ENCODE measurements around the gene FAM114A1.

DNA sequence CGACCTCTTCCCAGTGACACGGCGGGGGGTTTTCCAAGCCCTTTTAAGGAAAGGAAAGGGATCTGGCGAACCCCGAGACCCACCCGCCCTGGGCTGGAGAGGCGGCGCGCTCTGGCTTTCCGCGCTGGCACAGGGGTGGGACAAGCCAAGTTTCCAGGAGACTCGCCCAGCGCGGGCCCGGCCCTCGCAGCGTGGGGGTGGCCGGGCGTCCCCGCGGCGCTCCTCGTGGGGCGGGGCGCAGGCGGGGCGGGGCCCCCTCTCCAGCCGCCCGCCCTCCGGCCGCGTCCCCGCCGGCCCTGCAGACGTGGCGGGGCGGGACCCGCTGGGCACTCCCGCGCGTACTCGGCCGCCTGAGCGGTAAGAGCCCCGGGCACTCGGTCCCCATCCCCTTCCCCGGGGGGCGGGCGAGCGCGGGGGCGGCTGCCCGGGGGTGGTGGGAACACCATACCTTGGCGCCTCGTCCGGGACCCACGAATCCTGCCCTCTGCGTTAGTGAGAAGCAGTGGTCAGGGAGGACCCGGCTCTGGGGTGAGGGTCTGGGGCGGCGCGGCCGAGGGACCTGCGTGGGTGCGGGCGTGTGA is at the start of gene FAM114A1:
- TF ChIP-seq CTCF (IDR thresholded peaks at IDR 0.05) (no peak), EZH2 (IDR thresholded peaks at IDR 0.05) (no peak), EZH2phosphoT487 (IDR thresholded peaks at IDR 0.05) (no peak)

All from neural progenitor cell (in vitro differentiated cells).